Heart right ventricle (tissue), 16 donors: ENCODE measurements around the gene C1orf52. TPM values are rescaled to one million over a fixed set of nuclear protein-coding genes. Genes with fewer than 3 reads are reported as not detected.

ENCODE experiments used
- ATAC-seq, 8 donors: fragments of 200-7000 bp; cut with Tn5 transposase; one replicate each; pipeline ENCODE4 v1.9.1; 2020; ENCODE audit warnings: mild to moderate bottlenecking in 8 of 8, moderate library complexity in 8 of 8, moderate number of reproducible peaks in 1 of 8
- DNase-seq, 2 donors: peaks; one replicate each; pipeline ENCODE4 v3.0.0-alpha.2; 2020
- H3K27ac ChIP-seq, 10 donors: fragments of 200-600 bp; sonication (generic) in 2 of 10; one replicate each; pipeline versions ENCODE4 v1.5.0 to v1.8.0; 2020 to 2022; ENCODE audit warnings: mild to moderate bottlenecking in 3 of 10
- H3K27me3 ChIP-seq, 7 donors: fragments of 200-600 bp; one replicate each; pipeline ENCODE4 v1.8.0; 2021 to 2022; ENCODE audit warnings: mild to moderate bottlenecking in 2 of 7
- H3K36me3 ChIP-seq, 9 donors: fragments of 200-600 bp; sonication (generic) in 1 of 9; one replicate each; pipeline versions ENCODE4 v1.5.0 to v1.8.0; 2020 to 2022; ENCODE audit warnings: mild to moderate bottlenecking in 2 of 9
- H3K4me1 ChIP-seq, 9 donors: fragments of 200-600 bp; sonication (generic) in 1 of 9; one replicate each; pipeline versions ENCODE4 v1.5.0 to v1.8.0; 2020 to 2022; ENCODE audit warnings: mild to moderate bottlenecking in 4 of 9
- H3K4me3 ChIP-seq, 10 donors: fragments of 200-600 bp; sonication (generic) in 2 of 10; one replicate each; pipeline versions ENCODE4 v1.5.0 to v1.8.0; 2020 to 2022; ENCODE audit warnings: mild to moderate bottlenecking in 7 of 10, moderate library complexity in 2 of 10
- H3K9me3 ChIP-seq, 11 donors: fragments of 200-600 bp in 10 of 11; sonication (generic) in 2 of 11; one replicate each; pipeline versions ENCODE4 v1.5.0 to v1.8.0; 2013 to 2022; ENCODE audit warnings: mild to moderate bottlenecking in 2 of 11, control low read depth in 1 of 11, moderate library complexity in 1 of 11
- CTCF ChIP-seq, 9 donors: fragments of 200-600 bp; sonication (generic) in 2 of 9; IDR thresholded peaks; one replicate each; pipeline versions ENCODE4 v1.5.0 to v1.8.0; 2021 to 2022; ENCODE audit warnings: antibody characterized with exemption in 9 of 9, mild to moderate bottlenecking in 5 of 9, moderate library complexity in 1 of 9
- WGBS, 2 donors: extraction: QIAGEN DNeasy Blood & Tissue Kit; methylation state at CpG; one replicate each; pipeline ENCODE4 v1.1.7; 2013; ENCODE audit warnings: inconsistent platforms in 1 of 2; 5-methylcytosine and 5-hydroxymethylcytosine counted together
- intact Hi-C, 10 donors: fragments of 100-400 bp; cut with DNase I; formaldehyde crosslinking; loops; one replicate each; pipeline versions ENCODE4 v1.11.1 to v1.14.2; 2022
- polyA plus RNA-seq, 2 donors: library from polyadenylated mRNA; stranded (reverse); fragments of 200-250 nt; gene quantifications; one replicate each; pipeline ENCODE4 v1.2.3, GENCODE V29; 2013
- total RNA-seq, 10 donors: library from RNA; stranded (reverse); fragmentation: NEBNext Ultra II Directional in 3 of 10; extraction: Animal tissue kit (Norgen Biotek cat#: 25700) in 3 of 10; gene quantifications; one replicate each; pipeline versions ENCODE4 v1.2.1 to v1.2.4, GENCODE V29; 2021 to 2023
- donor health status: Arrhythmogenic right ventricular cardiomyopathy.
- donor health status: ischemic (EF 13 %, LVEDD 7.1; RV severe dilation, severe dysfunction).
- donor health status: healthy with polysubstance abuse.
- donor health status: DM: no; HTN: yes; CAD: no.
- donor health status: DM: no; HTN: no; CAD: no.
- donor health status: ischemic (EF 25% LVEDD 6.9; RV normal size, moderate dysfunction).
- donor health status: ischemic (EF 25% LVEDD 5.7; RV mildly dilated, moderate dysfunction).
- donor health status: healthy.
- donor health status: DM: yes; HTN: yes; CAD: no.
- donor health status: Ischemic cardiomyopathy.
- donor health status: ischemic (EF 35%, LVEDD 5.7; RV mildly dilated, moderate dysfunction).
- donor health status: nonischemic (EF 11% LVEDD 7.7; RV severe dilation, severe dysfunction).
- donor health status: DM: yes; HTN: yes; CAD: no.
- donor health status: PGD.
- donor health status: ischemic (EF 29% LVEDD 5.4; RV normal size, mild dysfunction).
- donor health status: nonischemic (EF 23%, LVEDD 6.1; RV moderate dilation, normal function).

C1orf52 gene
- total and polyA plus RNA-seq, 12 donors = 12.8 to 34.4 (median 15.7) TPM

- H3K9me3 ChIP-seq = no peaks in the 10 kb centered on the region
- 30 to 37% methylated on average over 2 of the region's 2 CpGs for WGBS, 2 donors
- no peaks in the 10 kb centered on the region for H3K36me3 ChIP-seq
- intact Hi-C loops = no loop called here
- no peak for ATAC-seq
- H3K27me3 ChIP-seq = peaks cover 0 to 40% (median 14%) of the 10 kb centered on the region in 7 donors
- H3K4me3 ChIP-seq = no peak overlapping the region
- no peak for TF ChIP-seq CTCF (IDR thresholded peaks at IDR 0.05)
- DNase-seq = no peak
- H3K27ac ChIP-seq = no peak overlapping the region
- H3K4me1 ChIP-seq = peaks cover 0 to 7% (median 0%) of the 10 kb centered on the region in 9 donors
These were observed 51.0 kb downstream of the C1orf52 start for GRCh38 chr1:85208488-85208887.

- intact Hi-C loops = loop anchor here in 1 of 10 donors (5.0 kb wide), 1 partner anchor 66 kb away; no protein-coding TSS in a partner anchor
- Histone ChIP-seq H3K9me3 (no peaks in the 10 kb centered on the region), H3K4me3 (no peak overlapping the region), H3K4me1 (peaks cover 0 to 18% (median 8%) of the 10 kb centered on the region in 9 donors), H3K36me3 (no peaks in the 10 kb centered on the region), H3K27me3 (peaks cover 0 to 87% (median 24%) of the 10 kb centered on the region in 7 donors), H3K27ac (no peak overlapping the region)
- no peak for TF ChIP-seq CTCF (IDR thresholded peaks at IDR 0.05)
- DNase-seq (no peak), ATAC-seq (no peak)
- WGBS, 2 donors = 88 to 91% methylated on average over 2 of the region's 2 CpGs
These were observed 55.8 kb downstream of the C1orf52 start for GRCh38 chr1:85203573-85204171.

GRCh38 chr1:85202864-85203255, 56.6 kb downstream of the C1orf52 start:
- H3K36me3 ChIP-seq = no peaks in the 10 kb centered on the region
- 76 to 84% methylated on average over 2 of the region's 2 CpGs for WGBS, 2 donors

More at GRCh38 chr1:85202864-85203255, 56.6 kb downstream of the C1orf52 start:
- H3K4me1 ChIP-seq = peaks cover 0 to 18% (median 8%) of the 10 kb centered on the region in 9 donors
- intact Hi-C loops = loop anchor here in 1 of 10 donors (5.0 kb wide), 1 partner anchor 66 kb away; no protein-coding TSS in a partner anchor
- DNase-seq = no peak
- H3K4me3 ChIP-seq = peak overlapping the region in 4 of 10 donors; percentile 68 to 85 (median 76)
- peak overlapping the region in 2 of 10 donors; percentile 95 for H3K27ac ChIP-seq
- no peak for ATAC-seq
- no peaks in the 10 kb centered on the region for H3K9me3 ChIP-seq
- peaks cover 0 to 83% (median 24%) of the 10 kb centered on the region in 7 donors for H3K27me3 ChIP-seq
- no peak for TF ChIP-seq CTCF (IDR thresholded peaks at IDR 0.05)
